A673 (cell line): Measurements from ENCODE around the gene ISOC2. TPM values are rescaled to one million over a fixed set of nuclear protein-coding genes. Genes with fewer than 3 reads are reported as not detected.
A peak's percentile ranks its signal among the peaks of the same experiment; 100 is the strongest.

Experiments used
- BruUV-seq: library from RNA; stranded (reverse); fragments of 400-500 nt; replicated peaks from 2 replicates; lab custom pipeline; 2021; lab: Mats Ljungman, UMichigan
- CTCF ChIA-PET: fragments of 300-600 bp; sonication (Branson Sonifier 250); formaldehyde crosslinking; loops from one replicate; lab custom pipeline; 2022; ENCODE audit warnings: antibody characterized with exemption; lab: Charles Lee
- POLR2A ChIA-PET: fragments of 300-600 bp; sonication (Branson Sonifier 250); formaldehyde crosslinking; loops from one replicate; lab custom pipeline; 2022; ENCODE audit warnings: antibody characterized with exemption; ENCODE audit not compliant: low non-redundant PET; lab: Charles Lee
- DNase-seq: peaks from one replicate; pipeline ENCODE4 v3.0.0-alpha.2; 2015; ENCODE audit warnings: low spot score
- H3K27ac ChIP-seq: fragments of 200-600 bp; sonication (generic); 2 replicates; pipeline ENCODE4 v1.5.1; 2016; ENCODE audit warnings: mixed run types, low read depth, mild to moderate bottlenecking, mixed read lengths, antibody characterized with exemption, low read length; ENCODE audit not compliant: poor library complexity, severe bottlenecking
- H3K27me3 ChIP-seq: fragments of 200-600 bp; sonication (generic); replicated peaks from 2 replicates; pipeline ENCODE4 v1.6.1; 2017; ENCODE audit warnings: mixed run types, low read depth, mild to moderate bottlenecking, mixed read lengths, antibody characterized with exemption, low read length; ENCODE audit not compliant: insufficient read depth, poor library complexity
- H3K36me3 ChIP-seq: fragments of 200-600 bp; sonication (generic); 2 replicates; pipeline ENCODE4 v1.6.1; 2016; ENCODE audit warnings: mixed run types, mild to moderate bottlenecking, mixed read lengths, antibody characterized with exemption, low read length; ENCODE audit not compliant: insufficient read depth, poor library complexity, severe bottlenecking
- H3K4me1 ChIP-seq: fragments of 200-600 bp; sonication (generic); 2 replicates; pipeline ENCODE4 v1.6.1; 2017; ENCODE audit warnings: mixed run types, mild to moderate bottlenecking, mixed read lengths, antibody characterized with exemption, low read length; ENCODE audit not compliant: insufficient read depth, poor library complexity, severe bottlenecking
- H3K4me3 ChIP-seq: fragments of 200-600 bp; sonication (generic); 2 replicates; pipeline ENCODE4 v1.5.1; 2016; ENCODE audit warnings: low read depth, mixed run types, mild to moderate bottlenecking, mixed read lengths, low read length; ENCODE audit not compliant: poor library complexity, severe bottlenecking
- H3K9me3 ChIP-seq: fragments of 200-600 bp; sonication (generic); 2 replicates; pipeline ENCODE4 v1.6.1; 2016; ENCODE audit warnings: mixed run types, low read depth, mild to moderate bottlenecking, mixed read lengths, antibody characterized with exemption, low read length; ENCODE audit not compliant: poor library complexity, severe bottlenecking
- CTCF ChIP-seq: fragments of 300-800, 200-600 bp; sonication (generic); conservative IDR thresholded peaks from 2 replicates; pipeline ENCODE4 v1.5.1; 2017; ENCODE audit warnings: low read depth, mild to moderate bottlenecking, antibody characterized with exemption, low read length, moderate library complexity, mixed read lengths
- EZH2 ChIP-seq: fragments of 200-600 bp; sonication (generic); IDR thresholded peaks from 2 replicates; pipeline ENCODE4 v1.6.1; 2017; ENCODE audit warnings: borderline replicate concordance, low read depth, mild to moderate bottlenecking, mixed read lengths, antibody characterized with exemption, low read length; ENCODE audit not compliant: poor library complexity, severe bottlenecking
- intact Hi-C: fragments of 100-400 bp; cut with micrococcal nuclease; formaldehyde crosslinking; loops from one replicate; pipeline ENCODE4 v1.10.0; 2022; ENCODE audit not compliant: unreplicated experiment
- total RNA-seq: library from RNA; stranded (reverse); gene quantifications from 2 replicates; pipeline ENCODE4 v1.2.3, GENCODE V29; 2021

ISOC2 gene
- total RNA-seq, 1 experiment from 2014 or later, result 33.2 TPM

- H3K4me1 ChIP-seq, result peaks cover 14% of the 10 kb centered on the region
- intact Hi-C loops, result no loop called here
- POLR2A ChIA-PET, result interaction anchor here (0.6 to 0.8 kb wide), 4 partner anchors 23 to 271 kb away, joined by 3 to 4 read pairs (median 3); partner anchors contain the start of gene CCDC106
Measured at GRCh38 chr19:55476100-55476775, 14.8 kb upstream of the ISOC2 start, which contains the start of gene ZNF628. Gene ZNF628, plus strand, starts transcription at chr19:55476617. Its CDS starts 3,294 bp downstream, at chr19:55479911.

GRCh38 chr19:55474269-55475265 is 13.1 kb upstream of the ISOC2 start:
- peaks cover 14% of the 10 kb centered on the region for H3K4me1 ChIP-seq
- intact Hi-C loops, result no loop called here
- H3K36me3 ChIP-seq, result no peaks in the 10 kb centered on the region
- no peak overlapping the region for H3K27ac ChIP-seq
- no peak for DNase-seq
- no peak for TF ChIP-seq EZH2
- TF ChIP-seq CTCF, result no peak
- no peaks in the 10 kb centered on the region for H3K27me3 ChIP-seq
- CTCF ChIA-PET, result interaction anchor here (0.5 kb wide), 1 partner anchor 875 kb away, joined by 4 read pairs; no protein-coding TSS in a partner anchor
- H3K9me3 ChIP-seq, result no peaks in the 10 kb centered on the region
- POLR2A ChIA-PET, result no interaction called here
- H3K4me3 ChIP-seq, result no peak overlapping the region
- no TSS peak for BruUV-seq

More at GRCh38 chr19:55476100-55476775, 14.8 kb upstream of the ISOC2 start, which contains the start of gene ZNF628:
- no peaks in the 10 kb centered on the region for H3K9me3 ChIP-seq
- TF ChIP-seq CTCF (no peak), EZH2 (no peak)
- peak within 1 kb of the TSS; percentile 92 for H3K27ac ChIP-seq
- no peaks in the 10 kb centered on the region for H3K36me3 ChIP-seq
- H3K4me3 ChIP-seq, result peak within 1 kb of the TSS; percentile 56
- H3K27me3 ChIP-seq, result no peaks in the 10 kb centered on the region
- peak; percentile 99 for DNase-seq
- no TSS peak for BruUV-seq
- CTCF ChIA-PET, result interaction anchor here (0.7 to 1.6 kb wide), 4 partner anchors 8 to 156 kb away, joined by 4 to 8 read pairs (median 8); no protein-coding TSS in a partner anchor
